ENCODE data around the gene SLC35G3. TPM values are rescaled to one million over a fixed set of nuclear protein-coding genes. Genes with fewer than 3 reads are reported as not detected.

The SLC35G3 gene
- total and polyA plus RNA-seq, 2 experiments from 2014 or later: not detected

- Histone ChIP-seq H3K4me2 (no peak overlapping the region), H3K27me3 (ENCODE audit: insufficient read depth) (no peaks in the 10 kb centered on the region), H2AFZ (no peak overlapping the region), H3K4me3 (no peak overlapping the region), H3K27ac (ENCODE audit: low read depth) (no peak overlapping the region), H3K4me1 (ENCODE audit: insufficient read depth) (no peaks in the 10 kb centered on the region), H3K36me3 (ENCODE audit: insufficient read depth) (no peaks in the 10 kb centered on the region), H4K20me1 (replicated peaks; ENCODE audit: insufficient read depth) (no peaks in the 10 kb centered on the region), H3K79me2 (replicated peaks; ENCODE audit: insufficient read depth) (no peaks in the 10 kb centered on the region), H3F3A (replicated peaks; ENCODE audit: low read depth) (no peaks in the 10 kb centered on the region), H3K9me2 (ENCODE audit: insufficient read depth) (no peaks in the 10 kb centered on the region)
- H3K4me1 Mint-ChIP-seq: no peaks in the 10 kb centered on the region
- H3K9me3 Mint-ChIP-seq: no peaks in the 10 kb centered on the region
- no peak for DNase-seq (ENCODE audit: low spot score)
- peaks cover 3% of the 10 kb centered on the region for H3K27me3 Mint-ChIP-seq (ENCODE audit: insufficient read depth, low read depth, poor library complexity)
- no peak for ATAC-seq
- no peaks in the 10 kb centered on the region for H3K36me3 Mint-ChIP-seq (ENCODE audit: low read depth)
- H3K4me3 Mint-ChIP-seq: no peak overlapping the region
- TF ChIP-seq CTCF (conservative IDR thresholded peaks at IDR 0.05; ENCODE audit: low read depth in 2 of 2) (no peak), REST (IDR thresholded peaks at IDR 0.05; ENCODE audit: unreplicated experiment) (no peak), JUNB (IDR thresholded peaks at IDR 0.05; ENCODE audit: unreplicated experiment) (no peak), ETS1 (IDR thresholded peaks at IDR 0.05) (no peak), ZNF462 (CRISPR knock-in tag; IDR thresholded peaks at IDR 0.05) (no peak), ZNF331 (CRISPR knock-in tag; IDR thresholded peaks at IDR 0.05; ENCODE audit: low read depth) (no peak), EZH2 (IDR thresholded peaks at IDR 0.05; ENCODE audit: low read depth, unreplicated experiment) (no peak), ZNF114 (CRISPR knock-in tag; IDR thresholded peaks at IDR 0.05) (no peak), CREB1 (CRISPR knock-in tag; IDR thresholded peaks at IDR 0.05; ENCODE audit: low read depth) (no peak), EZH2phosphoT487 (IDR thresholded peaks at IDR 0.05; ENCODE audit: unreplicated experiment) (no peak), NANOG (IDR thresholded peaks at IDR 0.05; ENCODE audit: borderline replicate concordance) (no peak), POLR2AphosphoS5 (IDR thresholded peaks at IDR 0.05; ENCODE audit: low read depth) (no peak), STAT1 (IDR thresholded peaks at IDR 0.05; ENCODE audit: unreplicated experiment) (no peak)
- no peak overlapping the region for H3K27ac Mint-ChIP-seq
Measured at GRCh38 chr17:35235917-35236316, 41.7 kb upstream of the SLC35G3 start.
